Left lobe of liver (tissue), 2 donors: ENCODE results near the gene MRPS12. TPM values are rescaled to one million over a fixed set of nuclear protein-coding genes. Genes with fewer than 3 reads are reported as not detected.

Experiments
- ATAC-seq: fragments of 200-7000 bp; cut with Tn5 transposase; one replicate; pipeline ENCODE4 v1.9.1; 2020; ENCODE audit warnings: mild to moderate bottlenecking, moderate library complexity
- DNase-seq: peaks from one replicate; pipeline ENCODE4 v3.0.0-alpha.2; 2020; ENCODE audit warnings: low spot score
- total RNA-seq: library from RNA; stranded (reverse); gene quantifications from one replicate; pipeline ENCODE4 v1.2.1, GENCODE V29; 2021
- donor health status: DM: no; HTN: no; CAD: no; lungs with moderate emphysema.
- donor health status: DM: no; HTN: yes; CAD: no.

Gene MRPS12
- total RNA-seq, 1 donor from 2014 or later: 24.2 TPM

GRCh38 chr19:38970664-38971532, 40.2 kb downstream of the MRPS12 start:
- DNase-seq (no peak), ATAC-seq (no peak)

GRCh38 chr19:38971672-38972071, 40.9 kb downstream of the MRPS12 start:
- ATAC-seq: no peak
- no peak for DNase-seq

GRCh38 chr19:38974624-38975213, 44.0 kb downstream of the MRPS12 start:
- DNase-seq (no peak), ATAC-seq (no peak)

- DNase-seq (peak; percentile 81), ATAC-seq (peak; percentile 79)
Observed at GRCh38 chr19:38975214-38975860, 44.6 kb downstream of the MRPS12 start, which contains the start of gene FBXO17. FBXO17 (minus strand) TSS chr19:38975742; CDS start chr19:38950319, 25,423 bp downstream.

- DNase-seq (peak; percentile 67), ATAC-seq (peak; percentile 54)
Observed at GRCh38 chr19:38975861-38976271, 45.1 kb downstream of the MRPS12 start.

- ATAC-seq (no peak), DNase-seq (no peak)
Observed at GRCh38 chr19:38977445-38978325, 46.9 kb downstream of the MRPS12 start.

- DNase-seq (peak; percentile 65), ATAC-seq (peak; percentile 2)
Observed at GRCh38 chr19:38978326-38978689, 47.6 kb downstream of the MRPS12 start.

GRCh38 chr19:38979812-38980211, 49.1 kb downstream of the MRPS12 start:
- ATAC-seq: no peak
- DNase-seq: no peak

GRCh38 chr19:38980583-38981374, 50.0 kb downstream of the MRPS12 start:
- DNase-seq (peak; percentile 90), ATAC-seq (peak; percentile 71)

Other genes with a start within 250 kb of the MRPS12 start
- 30.9 TPM for gene CAPN12, start 186.5 kb upstream of the MRPS12 start, total RNA-seq
- not detected for gene LGALS7, start 157.4 kb upstream of the MRPS12 start, total RNA-seq
- gene LGALS7B, start 141.7 kb upstream of the MRPS12 start, total RNA-seq: not detected
- gene LGALS4, start 118.0 kb upstream of the MRPS12 start, total RNA-seq: 102 TPM
- gene ECH1, start 99.2 kb upstream of the MRPS12 start, total RNA-seq: 439 TPM
- 93.1 TPM for gene HNRNPL, start 81.0 kb upstream of the MRPS12 start, total RNA-seq
- 5.6 TPM for gene RINL, start 52.7 kb upstream of the MRPS12 start, total RNA-seq
- gene SIRT2, start 31.3 kb upstream of the MRPS12 start, total RNA-seq: 31.2 TPM
- 19.0 TPM for gene NFKBIB, start 31.0 kb upstream of the MRPS12 start, total RNA-seq
- 0.18 TPM for gene CCER2, start 18.8 kb upstream of the MRPS12 start, total RNA-seq
- 12.8 TPM for gene SARS2, start 181 bp upstream of the MRPS12 start, total RNA-seq
- gene FBXO17, start 44.8 kb downstream of the MRPS12 start, total RNA-seq: 64.3 TPM
- 15.9 TPM for gene FBXO27, start 101.6 kb downstream of the MRPS12 start, total RNA-seq
- not detected for gene ACP7, start 153.4 kb downstream of the MRPS12 start, total RNA-seq
- 19.4 TPM for gene PAK4, start 194.8 kb downstream of the MRPS12 start, total RNA-seq